CD14-positive monocyte (primary cell): ENCODE measurements around the gene FGF14. TPM values are rescaled to one million over a fixed set of nuclear protein-coding genes. Genes with fewer than 3 reads are reported as not detected.

Source experiments
- DNase-seq, 3 donors: peaks; one replicate each; pipeline ENCODE4 v3.0.0-alpha.2; 2011 to 2022
- H2AFZ ChIP-seq: 2 replicates; pipeline ENCODE4 v1.6.0; 2012; ENCODE audit warnings: mild to moderate bottlenecking, low read depth, low read length, inconsistent platforms; ENCODE audit not compliant: insufficient read depth, poor library complexity, severe bottlenecking
- H3K27ac ChIP-seq, 2 donors: 1 replicate in 1 of 2; 2 replicates in 1 of 2; pipeline ENCODE4 v1.5.1; 2012 to 2013; ENCODE audit warnings: low read length in 2 of 2, control low read depth in 1 of 2, inconsistent platforms in 1 of 2, low read depth in 1 of 2, mild to moderate bottlenecking in 1 of 2
- H3K27me3 ChIP-seq, 2 donors: one replicate each; pipeline versions ENCODE4 v1.6.0 to v1.6.1; 2011 to 2013; ENCODE audit warnings: low read length in 2 of 2; ENCODE audit not compliant: control insufficient read depth in 2 of 2, insufficient read depth in 2 of 2
- H3K36me3 ChIP-seq, 2 donors: replicated peaks in 1 of 2; 1 replicate in 1 of 2; 2 replicates in 1 of 2; pipeline versions ENCODE4 v1.5.1 to v1.6.1; 2012 to 2013; ENCODE audit warnings: low read length in 2 of 2, control low read depth in 1 of 2, inconsistent platforms in 1 of 2, mild to moderate bottlenecking in 1 of 2; ENCODE audit not compliant: insufficient read depth in 2 of 2, control insufficient read depth in 1 of 2
- H3K4me1 ChIP-seq, 2 donors: 1 replicate in 1 of 2; 2 replicates in 1 of 2; pipeline versions ENCODE4 v1.5.1 to v1.6.1; 2012 to 2013; ENCODE audit warnings: low read length in 2 of 2, control low read depth in 1 of 2, inconsistent platforms in 1 of 2, mild to moderate bottlenecking in 1 of 2, moderate library complexity in 1 of 2; ENCODE audit not compliant: insufficient read depth in 2 of 2, control insufficient read depth in 1 of 2
- H3K4me2 ChIP-seq: replicated peaks from 2 replicates; pipeline ENCODE3; 2012; ENCODE audit warnings: low read length, moderate library complexity, mild to moderate bottlenecking; ENCODE audit not compliant: poor library complexity, severe bottlenecking; ENCODE audit errors: extremely low read depth
- H3K4me3 ChIP-seq, 3 experiments: fragments of 200-600 bp in 1 of 3; sonication (generic) in 1 of 3; replicated peaks in 1 of 3; 1 replicate in 2 of 3; 2 replicates in 1 of 3; pipeline ENCODE4 v1.5.1; 2011 to 2013; ENCODE audit warnings: low read length in 3 of 3, mild to moderate bottlenecking in 3 of 3, control low read depth in 2 of 3, low read depth in 2 of 3, inconsistent platforms in 1 of 3, moderate library complexity in 1 of 3
- H3K79me2 ChIP-seq: 2 replicates; pipeline ENCODE4 v1.6.0; 2012; ENCODE audit warnings: mild to moderate bottlenecking, control low read depth, inconsistent platforms, low read length, moderate library complexity; ENCODE audit not compliant: insufficient read depth
- H3K9ac ChIP-seq: 2 replicates; pipeline ENCODE4 v1.6.0; 2017; ENCODE audit warnings: low read length, mild to moderate bottlenecking; ENCODE audit not compliant: insufficient read depth, poor library complexity, severe bottlenecking
- H3K9me3 ChIP-seq, 2 donors: replicated peaks in 1 of 2; 1 replicate in 1 of 2; 2 replicates in 1 of 2; pipeline versions ENCODE4 v1.5.1 to v1.6.1; 2012 to 2013; ENCODE audit warnings: low read length in 2 of 2, control low read depth in 1 of 2; ENCODE audit not compliant: control insufficient read depth in 1 of 2, insufficient read depth in 1 of 2
- H4K20me1 ChIP-seq: 2 replicates; pipeline ENCODE4 v1.6.0; 2012; ENCODE audit warnings: mild to moderate bottlenecking, low read length, control low read depth, moderate library complexity; ENCODE audit not compliant: insufficient read depth
- H3K27ac Mint-ChIP-seq, 7 donors: one replicate each; pipeline ENCODE4 v1.8.0; 2020; ENCODE audit warnings: mild to moderate bottlenecking in 7 of 7, mixed read lengths in 7 of 7, moderate library complexity in 6 of 7, inconsistent platforms in 2 of 7
- H3K27me3 Mint-ChIP-seq, 3 donors: one replicate each; pipeline ENCODE4 v1.8.0; 2021 to 2022; ENCODE audit warnings: low read depth in 3 of 3, mild to moderate bottlenecking in 3 of 3, mixed read lengths in 3 of 3, moderate library complexity in 3 of 3, inconsistent platforms in 1 of 3
- H3K36me3 Mint-ChIP-seq, 2 donors: one replicate each; pipeline ENCODE4 v1.8.0; 2020; ENCODE audit warnings: mixed read lengths in 2 of 2, inconsistent platforms in 1 of 2, mild to moderate bottlenecking in 1 of 2
- H3K4me1 Mint-ChIP-seq: one replicate; pipeline ENCODE4 v1.8.0; 2020; ENCODE audit warnings: mild to moderate bottlenecking, mixed read lengths
- H3K4me3 Mint-ChIP-seq, 2 donors: one replicate each; pipeline ENCODE4 v1.8.0; 2020; ENCODE audit warnings: mild to moderate bottlenecking in 2 of 2, mixed read lengths in 2 of 2, moderate library complexity in 1 of 2
- H3K9me3 Mint-ChIP-seq, 7 donors: one replicate each; pipeline ENCODE4 v1.8.0; 2020 to 2022; ENCODE audit warnings: mixed read lengths in 7 of 7, mild to moderate bottlenecking in 6 of 7, moderate library complexity in 6 of 7, inconsistent platforms in 2 of 7
- CTCF ChIP-seq: fragments of 200-600 bp; IDR thresholded peaks from one replicate; pipeline ENCODE4 v1.8.0; 2022; ENCODE audit warnings: antibody characterized with exemption, mild to moderate bottlenecking
- WGBS: methylation state at CpG from one replicate; pipeline ENCODE4 v1.1.5; 2013; ENCODE audit warnings: missing lambda C conversion rate; ENCODE audit not compliant: insufficient coverage; 5-methylcytosine and 5-hydroxymethylcytosine counted together
- intact Hi-C, 2 donors: fragments of 100-400 bp; cut with micrococcal nuclease; formaldehyde crosslinking; loops; one replicate each; pipeline versions ENCODE4 v1.15.0 to v1.15.1; 2023
- polyA plus RNA-seq, 3 donors: library from polyadenylated mRNA; depleted of rRNA in 1 of 3; unstranded in 2 of 3; stranded (reverse) in 1 of 3; fragments of 300-500 nt in 2 of 3; fragments of >200 nt in 1 of 3; fragmentation: Illumina TruSeq in 2 of 3; gene quantifications; 1 replicate in 2 of 3; 2 replicates in 1 of 3; pipeline ENCODE4 v1.2.3, GENCODE V29; 2012 to 2021

The FGF14 gene
- polyA plus RNA-seq, 3 donors: not detected

DNA sequence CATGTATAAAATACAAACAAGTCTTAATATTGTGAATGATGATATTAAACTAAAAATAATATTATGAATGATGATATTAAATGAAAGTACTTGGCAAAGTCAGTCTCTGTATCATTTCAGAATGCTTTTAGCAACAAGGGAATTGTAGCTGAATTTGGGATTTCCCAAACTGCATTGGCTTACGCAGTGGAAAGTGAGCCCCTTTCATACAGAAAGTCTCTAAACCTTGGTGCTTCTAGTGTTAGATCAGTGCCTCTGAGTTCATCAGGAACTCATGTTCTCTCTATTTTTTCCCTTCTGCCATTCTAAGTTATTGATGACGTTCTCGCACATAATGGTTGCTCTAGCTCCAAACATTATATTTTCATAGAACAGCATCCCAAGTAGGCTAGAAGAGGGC, 649.4 kb downstream of the FGF14 start:
- no peak for DNase-seq
- Histone ChIP-seq H3K27ac (no peak overlapping the region), H3K4me3 (no peak overlapping the region), H3K9ac (no peak overlapping the region), H3K79me2 (no peaks in the 10 kb centered on the region), H3K4me2 (no peak overlapping the region), H3K9me3 (no peaks in the 10 kb centered on the region), H4K20me1 (no peaks in the 10 kb centered on the region), H2AFZ (no peak overlapping the region), H3K4me1 (no peaks in the 10 kb centered on the region), H3K36me3 (no peaks in the 10 kb centered on the region), H3K27me3 (no peaks in the 10 kb centered on the region)
- Mint-ChIP-seq H3K4me1 (peaks cover 5% of the 10 kb centered on the region), H3K27ac (no peak overlapping the region), H3K4me3 (no peak overlapping the region), H3K27me3 (peaks cover 0 to 2% (median 0%) of the 10 kb centered on the region in 3 donors), H3K36me3 (no peaks in the 10 kb centered on the region), H3K9me3 (peaks cover 0 to 2% (median 0%) of the 10 kb centered on the region in 7 donors)
- intact Hi-C loops: no loop called here
- TF ChIP-seq CTCF: no peak
- 100% methylated on average over 1 of the region's 3 CpGs for WGBS

GRCh38 chr13:101751488-101751887, 650.4 kb downstream of the FGF14 start:
- Mint-ChIP-seq H3K4me3 (no peak overlapping the region), H3K4me1 (peaks cover 5% of the 10 kb centered on the region), H3K36me3 (no peaks in the 10 kb centered on the region), H3K27me3 (peaks cover 0 to 2% (median 0%) of the 10 kb centered on the region in 3 donors), H3K27ac (no peak overlapping the region), H3K9me3 (peaks cover 0 to 2% (median 0%) of the 10 kb centered on the region in 7 donors)
- TF ChIP-seq CTCF: no peak
- Histone ChIP-seq H3K27me3 (no peaks in the 10 kb centered on the region), H3K9me3 (no peaks in the 10 kb centered on the region), H4K20me1 (no peaks in the 10 kb centered on the region), H3K4me1 (no peaks in the 10 kb centered on the region), H2AFZ (no peak overlapping the region), H3K36me3 (no peaks in the 10 kb centered on the region), H3K9ac (no peak overlapping the region), H3K79me2 (no peaks in the 10 kb centered on the region), H3K4me2 (no peak overlapping the region), H3K27ac (no peak overlapping the region), H3K4me3 (no peak overlapping the region)
- DNase-seq: no peak
- 80% methylated on average over 1 of the region's 3 CpGs for WGBS
- intact Hi-C loops: no loop called here
